Activated naive CD4-positive, alpha-beta T cell treated with anti-CD3 and anti-CD28 coated beads, Interleukin-2, amount 10 ng/mL, durations not matched to agents 7 days and 5 days (primary cell): ENCODE results near the gene CYP2A6.
"Not testable (repeated sequence)": the region's sequence is repeated elsewhere in the genome, so short reads cannot be mapped to it uniquely, and the experiment has no call there.

Experiments used
- CTCF ChIA-PET: fragments of 350-600 bp; sonication (Branson Sonifier 250); formaldehyde crosslinking; loops from one replicate; lab custom pipeline; 2021; ENCODE audit warnings: antibody characterized with exemption; lab: Charles Lee
- DNase-seq: peaks from one replicate; pipeline ENCODE4 v3.0.0-alpha.2; 2020
- H3K27ac Mint-ChIP-seq: one replicate; pipeline ENCODE4 v1.8.0; 2021; ENCODE audit warnings: mild to moderate bottlenecking, moderate library complexity, mixed read lengths
- H3K27me3 Mint-ChIP-seq: one replicate; pipeline ENCODE4 v1.8.0; 2021; ENCODE audit warnings: mild to moderate bottlenecking, mixed read lengths
- H3K36me3 Mint-ChIP-seq: one replicate; pipeline ENCODE4 v1.8.0; 2021; ENCODE audit warnings: mixed read lengths
- H3K4me1 Mint-ChIP-seq: one replicate; pipeline ENCODE4 v1.8.0; 2021; ENCODE audit warnings: mixed read lengths
- H3K4me3 Mint-ChIP-seq: one replicate; pipeline ENCODE4 v1.8.0; 2021; ENCODE audit warnings: mild to moderate bottlenecking, moderate library complexity, mixed read lengths
- H3K9me3 Mint-ChIP-seq: one replicate; pipeline ENCODE4 v1.8.0; 2021; ENCODE audit warnings: mixed read lengths

CYP2A6 gene

GRCh38 chr19:40850277-40850676, at the start of gene CYP2A6:
Gene CYP2A6, minus strand, starts transcription at chr19:40850447. Its CDS starts 21 bp downstream, at chr19:40850426.
- CTCF ChIA-PET, result interaction anchor here (1.1 kb wide), 1 partner anchor 59 kb away, joined by 3 read pairs; no protein-coding TSS in a partner anchor
- not testable (repeated sequence) for H3K36me3 Mint-ChIP-seq, H3K4me3 Mint-ChIP-seq, H3K9me3 Mint-ChIP-seq, DNase-seq
- peaks cover 22% of the 10 kb centered on the region for H3K4me1 Mint-ChIP-seq
- H3K27ac Mint-ChIP-seq, result peak within 1 kb of the TSS; percentile 38
- peaks cover 61% of the 10 kb centered on the region for H3K27me3 Mint-ChIP-seq

DNA sequence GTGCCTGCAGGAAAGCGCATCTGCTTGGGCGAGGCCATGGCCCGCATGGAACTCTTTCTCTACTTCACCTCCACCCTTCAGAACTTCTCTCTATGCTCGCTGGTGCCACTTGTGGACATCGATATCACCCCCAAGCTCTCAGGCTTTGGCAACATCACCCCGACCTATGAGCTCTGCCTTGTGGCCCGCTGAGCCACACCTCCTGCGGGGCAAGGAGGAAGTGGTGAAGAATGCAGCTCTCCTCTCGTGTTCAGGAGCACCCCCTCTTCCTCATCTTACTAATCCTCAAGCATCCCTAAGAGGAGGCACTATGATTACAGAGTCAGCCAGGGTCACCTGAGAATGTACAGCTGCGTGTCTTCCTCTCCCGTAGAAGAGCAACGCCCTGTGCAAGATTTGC, 49.7 kb upstream of the CYP2A6 start:
- not testable (repeated sequence) for H3K36me3 Mint-ChIP-seq

GRCh38 chr19:40896843-40897789, 46.9 kb upstream of the CYP2A6 start:
- peaks cover 18% of the 10 kb centered on the region for H3K4me1 Mint-ChIP-seq
- H3K27ac Mint-ChIP-seq, H3K4me3 Mint-ChIP-seq, H3K36me3 Mint-ChIP-seq, H3K9me3 Mint-ChIP-seq, DNase-seq, CTCF ChIA-PET: not testable (repeated sequence)
- peaks cover 19% of the 10 kb centered on the region for H3K27me3 Mint-ChIP-seq

More for the DNA sequence above, 49.7 kb upstream of the CYP2A6 start:
- CTCF ChIA-PET, H3K27me3 Mint-ChIP-seq, H3K9me3 Mint-ChIP-seq, H3K4me3 Mint-ChIP-seq: not testable (repeated sequence)
- Mint-ChIP-seq H3K27ac (peak overlapping the region; percentile 28), H3K4me1 (peaks cover 18% of the 10 kb centered on the region)
- DNase-seq, result peak; percentile 41

- Mint-ChIP-seq H3K27me3 (peaks cover 24% of the 10 kb centered on the region), H3K36me3 (no peaks in the 10 kb centered on the region), H3K27ac (no peak overlapping the region), H3K4me3 (no peak overlapping the region), H3K4me1 (peaks cover 18% of the 10 kb centered on the region), H3K9me3 (peaks cover 2% of the 10 kb centered on the region)
- DNase-seq, result no peak
- CTCF ChIA-PET, result no interaction called here
Measured at GRCh38 chr19:40896418-40896796, 46.2 kb upstream of the CYP2A6 start.

GRCh38 chr19:40893112-40893511, 42.9 kb upstream of the CYP2A6 start:
- CTCF ChIA-PET, result no interaction called here
- no peaks in the 10 kb centered on the region for H3K9me3 Mint-ChIP-seq
- no peak overlapping the region for H3K27ac Mint-ChIP-seq
- peaks cover 2% of the 10 kb centered on the region for H3K4me1 Mint-ChIP-seq
- H3K27me3 Mint-ChIP-seq, result peaks cover 38% of the 10 kb centered on the region
- H3K36me3 Mint-ChIP-seq, result no peaks in the 10 kb centered on the region
- no peak overlapping the region for H3K4me3 Mint-ChIP-seq
- no peak for DNase-seq

DNA sequence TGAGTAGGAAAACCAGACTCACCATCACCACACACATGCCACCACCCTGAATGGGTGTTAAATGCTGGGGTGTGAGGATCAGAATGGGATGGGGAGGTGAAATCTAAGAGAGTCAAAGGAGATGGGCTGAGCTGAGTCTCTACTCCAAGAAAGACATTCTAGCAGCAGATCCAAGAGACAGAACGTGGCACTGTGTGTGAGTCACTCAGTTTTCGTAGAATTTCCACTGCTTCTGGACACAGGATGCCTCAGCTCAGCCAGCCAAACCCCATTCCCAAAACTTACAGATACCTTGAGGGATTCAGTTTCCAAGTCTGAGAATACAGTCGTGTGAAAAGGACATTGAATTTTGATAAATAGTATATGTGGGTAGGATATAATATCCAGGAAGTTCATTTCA, 39.1 kb upstream of the CYP2A6 start:
- CTCF ChIA-PET, result interaction anchor here (0.7 kb wide), 1 partner anchor 12 kb away, joined by 3 read pairs; no protein-coding TSS in a partner anchor
- Mint-ChIP-seq H3K9me3 (no peaks in the 10 kb centered on the region), H3K27ac (no peak overlapping the region), H3K27me3 (peaks cover 47% of the 10 kb centered on the region), H3K4me3 (no peak overlapping the region), H3K4me1 (no peaks in the 10 kb centered on the region), H3K36me3 (no peaks in the 10 kb centered on the region)
- no peak for DNase-seq

DNA sequence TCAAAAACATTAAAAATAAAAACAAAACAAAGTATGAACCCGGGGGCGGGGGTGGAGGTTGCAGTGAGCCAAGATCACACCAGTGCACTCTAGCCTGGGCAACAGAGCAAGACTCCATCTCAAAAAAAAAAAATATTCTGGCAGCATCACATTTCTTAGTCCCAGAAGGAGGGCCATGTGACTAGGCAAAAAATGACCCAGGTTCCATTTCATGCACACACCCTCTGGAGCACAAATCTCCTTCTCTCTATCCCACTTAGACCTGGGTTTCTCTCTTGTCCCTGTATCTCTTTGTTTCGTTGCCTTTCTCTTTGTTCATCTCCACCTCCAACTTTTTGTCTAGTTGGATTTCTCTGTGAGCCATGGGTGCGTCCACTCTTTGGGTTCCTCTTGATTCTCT, 37.9 kb upstream of the CYP2A6 start:
- no peaks in the 10 kb centered on the region for H3K9me3 Mint-ChIP-seq
- no peaks in the 10 kb centered on the region for H3K4me1 Mint-ChIP-seq
- H3K27me3 Mint-ChIP-seq, result peaks cover 52% of the 10 kb centered on the region
- H3K4me3 Mint-ChIP-seq, result no peak overlapping the region
- no peak for DNase-seq
- H3K36me3 Mint-ChIP-seq, result no peaks in the 10 kb centered on the region
- CTCF ChIA-PET, result no interaction called here
- no peak overlapping the region for H3K27ac Mint-ChIP-seq

- H3K9me3 Mint-ChIP-seq, H3K4me3 Mint-ChIP-seq, H3K36me3 Mint-ChIP-seq, H3K27ac Mint-ChIP-seq, CTCF ChIA-PET, DNase-seq, H3K4me1 Mint-ChIP-seq: not testable (repeated sequence)
- H3K27me3 Mint-ChIP-seq, result peaks cover 70% of the 10 kb centered on the region
Measured at GRCh38 chr19:40884187-40884931, 34.1 kb upstream of the CYP2A6 start.

- CTCF ChIA-PET, H3K27ac Mint-ChIP-seq, H3K36me3 Mint-ChIP-seq, DNase-seq, H3K9me3 Mint-ChIP-seq, H3K4me1 Mint-ChIP-seq, H3K4me3 Mint-ChIP-seq: not testable (repeated sequence)
- H3K27me3 Mint-ChIP-seq, result peaks cover 75% of the 10 kb centered on the region
Measured at GRCh38 chr19:40882062-40882461, 31.8 kb upstream of the CYP2A6 start, which contains the start of gene CYP2A7. Gene CYP2A7, minus strand, starts transcription at chr19:40882231. Its CDS starts 21 bp downstream, at chr19:40882210.

DNA sequence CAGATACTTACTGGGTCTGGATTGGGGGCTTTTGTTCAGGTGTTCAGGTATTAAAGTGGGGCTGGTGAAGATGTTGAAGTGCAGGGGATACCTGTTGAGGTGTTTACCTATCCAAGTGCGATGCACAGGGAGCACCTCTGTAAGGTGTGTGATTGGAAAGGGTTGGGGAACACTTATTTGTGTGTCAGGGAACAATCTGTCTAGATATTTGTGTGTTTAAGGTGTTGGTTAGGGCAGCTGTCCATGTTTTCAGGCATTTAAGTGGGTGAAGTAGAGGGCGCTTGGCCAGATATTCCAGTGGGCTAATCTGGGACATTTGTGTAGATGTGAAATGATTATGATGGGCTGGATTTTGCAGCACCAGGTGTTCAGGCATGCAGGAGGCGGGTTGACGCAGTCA, 29.1 kb upstream of the CYP2A6 start:
- H3K36me3 Mint-ChIP-seq, H3K4me3 Mint-ChIP-seq, DNase-seq, H3K27ac Mint-ChIP-seq, H3K9me3 Mint-ChIP-seq, CTCF ChIA-PET: not testable (repeated sequence)
- H3K4me1 Mint-ChIP-seq, result peaks cover 19% of the 10 kb centered on the region
- peaks cover 87% of the 10 kb centered on the region for H3K27me3 Mint-ChIP-seq

- not testable (repeated sequence) for H3K9me3 Mint-ChIP-seq, H3K36me3 Mint-ChIP-seq
- peaks cover 19% of the 10 kb centered on the region for H3K4me1 Mint-ChIP-seq
- CTCF ChIA-PET, result interaction anchor here (0.6 kb wide), 1 partner anchor 569 kb away, joined by 4 read pairs; no protein-coding TSS in a partner anchor
- peaks cover 69% of the 10 kb centered on the region for H3K27me3 Mint-ChIP-seq
- peak; percentile 98 for DNase-seq
- H3K4me3 Mint-ChIP-seq, result peak overlapping the region; percentile 49
- H3K27ac Mint-ChIP-seq, result peak overlapping the region; percentile 78
Measured at GRCh38 chr19:40875526-40875951, 25.3 kb upstream of the CYP2A6 start.

GRCh38 chr19:40874874-40875273, 24.6 kb upstream of the CYP2A6 start:
- Mint-ChIP-seq H3K4me3 (peak overlapping the region; percentile 49), H3K4me1 (peaks cover 19% of the 10 kb centered on the region), H3K27ac (peak overlapping the region; percentile 78), H3K27me3 (peaks cover 67% of the 10 kb centered on the region)
- not testable (repeated sequence) for H3K9me3 Mint-ChIP-seq, H3K36me3 Mint-ChIP-seq, DNase-seq
- CTCF ChIA-PET, result interaction anchor here (0.6 kb wide), 1 partner anchor 568 kb away, joined by 4 read pairs; no protein-coding TSS in a partner anchor

DNA sequence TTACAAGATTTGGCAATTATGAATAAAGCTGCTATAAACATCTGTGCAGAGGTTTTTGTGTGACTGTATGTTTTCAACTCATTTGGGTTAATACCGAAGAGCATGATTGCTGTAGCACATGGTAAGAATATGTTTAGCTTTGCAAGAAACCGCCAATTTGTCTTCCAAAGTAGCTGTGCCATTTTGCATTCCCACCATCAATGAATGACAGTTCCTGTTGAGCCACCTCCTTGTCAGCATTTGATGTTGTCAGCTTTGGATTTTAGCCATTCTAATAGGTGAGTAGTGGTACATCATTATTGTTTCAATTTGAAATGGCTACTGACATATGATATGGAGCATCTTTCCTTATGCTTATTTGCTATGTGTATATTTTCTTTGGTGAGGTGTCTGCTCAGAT, 23.6 kb upstream of the CYP2A6 start:
- CTCF ChIA-PET, H3K36me3 Mint-ChIP-seq, H3K4me3 Mint-ChIP-seq, H3K9me3 Mint-ChIP-seq, H3K27ac Mint-ChIP-seq, DNase-seq: not testable (repeated sequence)
- H3K4me1 Mint-ChIP-seq, result peaks cover 19% of the 10 kb centered on the region
- H3K27me3 Mint-ChIP-seq, result peaks cover 64% of the 10 kb centered on the region

DNA sequence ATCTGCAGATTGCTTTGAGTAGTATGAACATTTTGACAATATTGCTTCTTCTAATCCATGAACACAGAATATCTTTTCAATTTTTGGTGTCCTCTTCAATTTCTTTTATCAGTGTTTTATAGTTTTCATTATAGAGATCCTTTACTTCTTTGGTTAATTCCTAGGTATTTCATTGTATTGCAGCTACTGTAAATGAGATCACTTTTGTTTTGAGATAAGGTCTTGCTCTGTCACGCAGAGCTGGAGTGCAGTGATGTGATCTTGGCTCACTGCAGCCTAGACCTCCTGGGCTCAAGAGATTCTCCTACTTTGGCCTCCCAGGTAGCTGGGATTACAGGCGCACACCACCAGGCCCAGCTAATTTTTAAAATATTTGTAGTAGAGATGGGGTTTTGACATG, 22.0 kb upstream of the CYP2A6 start:
- no peak for DNase-seq
- H3K36me3 Mint-ChIP-seq, result no peaks in the 10 kb centered on the region
- peaks cover 54% of the 10 kb centered on the region for H3K27me3 Mint-ChIP-seq
- H3K9me3 Mint-ChIP-seq, result peaks cover under 1% of the 10 kb centered on the region
- no peak overlapping the region for H3K27ac Mint-ChIP-seq
- no peak overlapping the region for H3K4me3 Mint-ChIP-seq
- H3K4me1 Mint-ChIP-seq, result peaks cover 19% of the 10 kb centered on the region
- CTCF ChIA-PET, result no interaction called here
